DOHH2 (cell line): Measurements from ENCODE around the gene PLA2G1B.

Experiments used
- H3F3A ChIP-seq: fragments of 200-600 bp; sonication (generic), shearing (Covaris generic); 2 replicates; pipeline ENCODE4 v1.6.0; 2016; ENCODE audit warnings: antibody characterized with exemption, mild to moderate bottlenecking; ENCODE audit not compliant: control insufficient read depth, insufficient read depth
- H3K27ac ChIP-seq: fragments of 200-600 bp; sonication (generic); 2 replicates; pipeline ENCODE4 v1.5.1; 2014; ENCODE audit warnings: low read depth, mild to moderate bottlenecking, low read length, moderate library complexity
- H3K27me3 ChIP-seq: fragments of 200-600 bp; sonication (generic); 2 replicates; pipeline ENCODE4 v1.6.1; 2014; ENCODE audit warnings: mild to moderate bottlenecking, low read length, mixed read lengths; ENCODE audit not compliant: control insufficient read depth
- H3K36me3 ChIP-seq: fragments of 200-600 bp; sonication (generic); 2 replicates; pipeline ENCODE4 v1.6.1; 2014; ENCODE audit warnings: mild to moderate bottlenecking, low read length, moderate library complexity, mixed read lengths; ENCODE audit not compliant: control insufficient read depth
- H3K4me1 ChIP-seq: fragments of 200-600 bp; sonication (generic); 2 replicates; pipeline ENCODE4 v1.6.1; 2014; ENCODE audit warnings: mild to moderate bottlenecking, low read length, mixed read lengths; ENCODE audit not compliant: control insufficient read depth
- H3K4me2 ChIP-seq: fragments of 200-600 bp; sonication (generic); 2 replicates; pipeline ENCODE4 v1.6.0; 2014; ENCODE audit warnings: mild to moderate bottlenecking, low read length, moderate library complexity
- H3K4me3 ChIP-seq: fragments of 200-600 bp; sonication (generic); 2 replicates; pipeline ENCODE4 v1.5.1; 2014; ENCODE audit warnings: mild to moderate bottlenecking, low read length, mixed read lengths
- H3K79me2 ChIP-seq: fragments of 200-600 bp; sonication (generic); 2 replicates; pipeline ENCODE4 v1.6.1; 2014; ENCODE audit warnings: mild to moderate bottlenecking, low read length, mixed read lengths; ENCODE audit not compliant: control insufficient read depth
- H3K9me2 ChIP-seq: fragments of 200-600 bp; sonication (generic); replicated peaks from 2 replicates; pipeline ENCODE4 v1.6.1; 2014; ENCODE audit warnings: mild to moderate bottlenecking, low read length, mixed read lengths; ENCODE audit not compliant: control insufficient read depth
- H3K9me3 ChIP-seq: fragments of 200-600 bp; sonication (generic); 2 replicates; pipeline ENCODE4 v1.6.1; 2014; ENCODE audit warnings: antibody characterized with exemption, low read length, mixed read lengths; ENCODE audit not compliant: control insufficient read depth, insufficient read depth
- H4K20me1 ChIP-seq: fragments of 200-600 bp; sonication (generic); 2 replicates; pipeline ENCODE4 v1.6.0; 2014; ENCODE audit warnings: low read depth, mild to moderate bottlenecking, antibody characterized with exemption, low read length, moderate library complexity; ENCODE audit not compliant: control insufficient read depth, insufficient read depth
- EZH2phosphoT487 ChIP-seq: fragments of 200-600 bp; sonication (generic); IDR thresholded peaks from 2 replicates; pipeline ENCODE4 v1.6.1; 2017; ENCODE audit warnings: borderline replicate concordance, mild to moderate bottlenecking, antibody characterized with exemption, low read length, moderate library complexity, mixed read lengths
- TF ChIP-seq, protein P1 (sequence below): fragments of 200-600 bp; sonication (generic); IDR thresholded peaks from one replicate; pipeline ENCODE4 v1.5.1; 2014; ENCODE audit warnings: antibody characterized with exemption, mild to moderate bottlenecking, low read depth, low read length; ENCODE audit not compliant: poor library complexity, severe bottlenecking

Gene PLA2G1B

DNA sequence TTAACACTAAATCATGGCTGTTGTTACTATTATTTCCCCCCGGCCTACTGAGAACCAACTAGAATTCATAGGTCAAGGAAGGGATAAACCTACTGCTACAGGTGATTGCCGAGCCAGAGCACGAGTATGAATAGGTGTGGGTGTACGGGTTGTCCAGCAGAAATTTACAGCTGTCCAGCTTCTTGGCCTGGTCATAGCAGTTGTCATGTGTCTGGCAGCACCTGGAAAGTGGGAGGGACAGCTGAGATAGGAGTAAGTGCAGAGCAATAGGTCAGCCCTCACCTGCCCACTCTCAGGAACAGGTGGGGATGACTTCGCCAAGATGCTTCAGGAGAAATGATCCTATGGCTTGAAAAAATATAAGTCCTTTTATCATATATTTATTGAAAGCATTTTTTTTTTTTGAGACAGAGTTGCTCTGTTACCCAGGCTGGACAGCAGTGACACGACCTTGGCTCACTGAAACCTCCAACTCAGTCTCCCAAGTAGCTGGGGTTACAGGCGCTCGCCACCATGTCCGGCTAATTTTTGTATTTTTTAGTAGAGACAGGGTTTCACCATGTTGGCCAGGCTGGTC lies 2.6 kb downstream of the PLA2G1B start:
- Histone ChIP-seq H3K36me3 (no peaks in the 10 kb centered on the region), H3K79me2 (no peaks in the 10 kb centered on the region), H3K27me3 (peaks cover 8% of the 10 kb centered on the region), H4K20me1 (no peaks in the 10 kb centered on the region), H3K4me1 (peaks cover 14% of the 10 kb centered on the region), H3K27ac (no peak overlapping the region), H3K4me2 (peak overlapping the region; percentile 100), H3K9me2 (no peaks in the 10 kb centered on the region), H3K4me3 (peak overlapping the region; percentile 81; the same call in 1 of the 2 replicates), H3F3A (no peaks in the 10 kb centered on the region), H3K9me3 (no peaks in the 10 kb centered on the region)
- no peak for TF ChIP-seq EZH2phosphoT487
- TF ChIP-seq, protein P1, sequence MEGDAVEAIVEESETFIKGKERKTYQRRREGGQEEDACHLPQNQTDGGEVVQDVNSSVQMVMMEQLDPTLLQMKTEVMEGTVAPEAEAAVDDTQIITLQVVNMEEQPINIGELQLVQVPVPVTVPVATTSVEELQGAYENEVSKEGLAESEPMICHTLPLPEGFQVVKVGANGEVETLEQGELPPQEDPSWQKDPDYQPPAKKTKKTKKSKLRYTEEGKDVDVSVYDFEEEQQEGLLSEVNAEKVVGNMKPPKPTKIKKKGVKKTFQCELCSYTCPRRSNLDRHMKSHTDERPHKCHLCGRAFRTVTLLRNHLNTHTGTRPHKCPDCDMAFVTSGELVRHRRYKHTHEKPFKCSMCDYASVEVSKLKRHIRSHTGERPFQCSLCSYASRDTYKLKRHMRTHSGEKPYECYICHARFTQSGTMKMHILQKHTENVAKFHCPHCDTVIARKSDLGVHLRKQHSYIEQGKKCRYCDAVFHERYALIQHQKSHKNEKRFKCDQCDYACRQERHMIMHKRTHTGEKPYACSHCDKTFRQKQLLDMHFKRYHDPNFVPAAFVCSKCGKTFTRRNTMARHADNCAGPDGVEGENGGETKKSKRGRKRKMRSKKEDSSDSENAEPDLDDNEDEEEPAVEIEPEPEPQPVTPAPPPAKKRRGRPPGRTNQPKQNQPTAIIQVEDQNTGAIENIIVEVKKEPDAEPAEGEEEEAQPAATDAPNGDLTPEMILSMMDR: no peak

DNA sequence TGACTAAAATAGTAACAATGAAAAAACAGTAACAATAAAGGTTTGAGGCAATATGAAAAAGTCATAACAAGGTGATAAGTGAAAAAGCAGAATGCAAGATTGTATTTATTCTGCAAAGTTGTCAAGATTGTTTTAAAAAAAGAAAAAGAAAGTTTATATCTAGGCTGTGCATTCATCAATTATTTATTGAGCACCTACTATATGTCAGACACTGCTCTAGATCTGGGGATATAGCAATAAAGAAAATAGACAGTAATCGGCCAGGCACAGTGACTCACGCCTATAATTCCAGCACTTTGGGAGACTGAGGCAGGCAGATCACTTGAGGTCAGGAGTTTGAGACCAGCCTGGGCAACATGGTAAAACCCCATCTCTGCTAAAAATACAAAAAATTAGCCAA lies 3.8 kb downstream of the PLA2G1B start:
- H3K27me3 ChIP-seq: peaks cover 8% of the 10 kb centered on the region
- H3K36me3 ChIP-seq: no peaks in the 10 kb centered on the region
- H3K4me1 ChIP-seq: peaks cover 14% of the 10 kb centered on the region
- no peaks in the 10 kb centered on the region for H3K79me2 ChIP-seq
- H3F3A ChIP-seq: no peaks in the 10 kb centered on the region
- no peak overlapping the region for H3K27ac ChIP-seq
- no peak overlapping the region for H3K4me3 ChIP-seq
- H3K9me2 ChIP-seq: no peaks in the 10 kb centered on the region
- no peaks in the 10 kb centered on the region for H3K9me3 ChIP-seq
- TF ChIP-seq, protein P1: no peak
- TF ChIP-seq EZH2phosphoT487: no peak
- H4K20me1 ChIP-seq: no peaks in the 10 kb centered on the region
- H3K4me2 ChIP-seq: no peak overlapping the region

DNA sequence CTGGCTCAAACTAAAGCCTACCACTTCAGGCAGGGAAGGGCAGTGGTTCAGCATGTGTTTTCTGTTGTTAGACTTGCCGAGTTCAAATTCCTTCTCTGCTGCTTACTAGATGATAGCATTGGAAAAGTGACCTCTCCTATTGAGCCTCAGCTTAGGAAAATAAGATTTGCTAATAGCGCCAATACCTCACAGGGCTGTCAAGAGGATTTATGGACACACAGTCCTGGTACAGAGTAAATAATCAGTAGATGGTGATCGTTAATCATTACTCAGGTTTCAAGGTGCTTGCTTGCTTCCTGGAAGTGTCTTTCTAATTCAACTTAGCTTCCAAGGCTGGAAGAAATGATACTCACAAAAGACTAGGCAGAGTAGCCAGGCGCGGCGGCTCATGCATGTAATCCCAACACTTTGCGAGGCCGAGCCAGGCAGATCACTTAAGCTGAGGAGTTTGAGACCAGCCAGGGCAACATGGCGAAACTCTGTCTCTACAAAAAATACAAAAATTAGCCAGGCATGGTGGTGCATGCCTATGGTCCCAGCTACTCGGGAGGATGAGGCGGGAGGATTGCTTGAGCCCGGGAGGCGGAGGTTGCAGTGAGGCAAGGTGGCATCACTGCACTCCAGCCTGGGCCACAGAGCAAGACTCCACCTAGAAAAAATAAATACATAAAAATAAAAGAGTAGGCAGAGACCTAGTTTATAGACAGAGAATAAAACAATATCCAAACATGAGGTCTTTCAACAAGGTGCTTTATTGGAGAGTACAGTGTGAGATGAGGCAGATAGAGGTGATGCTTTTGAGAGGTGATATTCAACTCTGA lies 6.0 kb downstream of the PLA2G1B start:
- peaks cover 4% of the 10 kb centered on the region; the same call in 1 of the 2 replicates for H3K27me3 ChIP-seq
- no peaks in the 10 kb centered on the region for H3F3A ChIP-seq
- H3K9me3 ChIP-seq: no peaks in the 10 kb centered on the region
- H3K4me3 ChIP-seq: no peak overlapping the region
- no peak overlapping the region for H3K4me2 ChIP-seq
- peaks cover 25% of the 10 kb centered on the region for H3K4me1 ChIP-seq
- H4K20me1 ChIP-seq: no peaks in the 10 kb centered on the region
- no peak overlapping the region for H3K27ac ChIP-seq
- no peaks in the 10 kb centered on the region for H3K36me3 ChIP-seq
- H3K79me2 ChIP-seq: no peaks in the 10 kb centered on the region
- TF ChIP-seq, protein P1: no peak
- no peak for TF ChIP-seq EZH2phosphoT487
- H3K9me2 ChIP-seq: no peaks in the 10 kb centered on the region
